ENCODE measurements around the gene CCL27.
A peak's percentile ranks its signal among the peaks of the same experiment; 100 is the strongest.

Gene CCL27

DNA sequence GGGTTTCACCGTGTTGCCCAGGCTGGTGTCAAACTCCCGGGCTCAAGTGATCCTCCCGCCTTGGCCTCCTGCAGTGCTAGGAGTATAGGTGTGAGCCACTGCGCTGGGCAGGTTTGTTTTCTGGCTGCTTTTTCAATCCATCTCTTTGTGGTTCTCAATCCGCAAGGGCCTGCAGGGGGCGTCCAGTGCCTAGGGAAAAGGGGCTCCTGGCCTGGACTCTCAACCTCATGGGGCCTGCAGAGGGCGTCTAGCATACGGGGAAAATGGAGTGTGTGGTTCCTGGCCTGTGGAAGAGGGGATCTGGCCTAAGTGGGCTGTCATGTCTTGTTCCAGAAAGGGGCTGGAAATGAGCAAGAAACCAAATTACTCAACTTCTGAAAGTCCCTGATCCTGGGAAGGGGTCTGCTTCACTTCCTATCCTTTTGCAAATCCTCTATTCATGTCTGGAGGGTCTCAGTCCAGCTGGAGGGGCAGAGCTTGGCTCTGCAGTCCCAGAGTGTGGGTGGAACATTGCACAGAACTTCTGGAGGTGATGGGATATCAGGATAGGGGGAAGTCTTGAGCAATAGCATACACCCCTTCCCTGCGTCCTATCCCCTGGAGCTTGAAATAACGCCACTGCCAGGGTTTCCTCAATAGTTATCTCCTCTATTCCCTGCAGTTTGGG is 12.7 kb upstream of the CCL27 start:
- H3K4me3 ChIP-seq (ENCODE audit: low read length) = no peak overlapping the region
- H3K9ac ChIP-seq (ENCODE audit: low read depth, low read length) = no peak overlapping the region
- no peaks in the 10 kb centered on the region for H3K27me3 ChIP-seq (ENCODE audit: control insufficient read depth, insufficient read depth, low read length)
- no peak overlapping the region for H3K4me2 ChIP-seq (ENCODE audit: low read length)
- no peaks in the 10 kb centered on the region for H3K9me3 ChIP-seq (replicated peaks; ENCODE audit: low read length)
- H3K36me3 ChIP-seq (ENCODE audit: insufficient read depth, low read length) = no peaks in the 10 kb centered on the region
- H3K4me1 ChIP-seq (ENCODE audit: control insufficient read depth, insufficient read depth, low read length) = no peaks in the 10 kb centered on the region

DNA sequence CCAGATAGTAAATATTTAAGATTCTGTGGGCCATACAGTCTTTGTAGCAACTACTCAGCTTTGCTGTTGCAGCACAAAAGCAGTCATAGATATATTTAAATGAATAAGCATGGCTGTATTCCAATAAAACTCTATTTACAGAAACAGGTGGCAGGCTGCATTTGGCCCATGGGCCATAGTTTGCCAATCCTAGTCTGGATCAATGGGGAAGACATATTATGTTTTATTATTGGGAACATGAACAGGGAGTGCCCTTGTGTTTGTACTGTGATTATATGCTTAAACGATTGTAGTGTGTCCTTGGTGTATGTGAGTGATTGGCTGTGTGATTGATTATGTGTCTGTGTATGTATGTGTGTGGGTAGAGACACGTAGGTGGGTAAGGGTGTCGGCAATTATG is 12.0 kb upstream of the CCL27 start:
- Histone ChIP-seq H3K9me3 (replicated peaks; ENCODE audit: low read length) (no peaks in the 10 kb centered on the region), H3K4me2 (ENCODE audit: low read length) (no peak overlapping the region), H3K4me3 (ENCODE audit: low read length) (no peak overlapping the region), H3K4me1 (ENCODE audit: control insufficient read depth, insufficient read depth, low read length) (no peaks in the 10 kb centered on the region), H3K27me3 (ENCODE audit: control insufficient read depth, insufficient read depth, low read length) (no peaks in the 10 kb centered on the region), H3K36me3 (ENCODE audit: insufficient read depth, low read length) (peaks cover 3% of the 10 kb centered on the region), H3K9ac (ENCODE audit: low read depth, low read length) (no peak overlapping the region)

DNA sequence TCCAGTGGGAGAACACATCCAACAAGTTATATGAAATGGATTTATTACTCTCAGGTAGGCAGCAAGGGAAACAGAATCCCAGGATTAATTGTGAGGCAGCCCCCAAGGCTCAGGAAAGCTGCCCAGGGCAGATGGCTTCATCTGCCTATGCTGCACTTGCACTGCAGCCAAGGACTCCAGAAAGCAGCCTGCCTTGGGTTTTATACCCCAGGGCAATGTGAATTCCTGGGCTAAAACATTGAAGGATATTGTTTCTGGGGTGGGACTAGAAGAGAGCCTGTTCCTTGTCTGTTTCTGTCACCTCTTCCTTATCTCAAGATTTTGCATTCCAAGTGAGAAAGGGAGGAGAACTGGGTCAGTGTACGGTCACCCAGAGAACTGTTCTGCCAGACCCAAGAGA is 8.8 kb upstream of the CCL27 start:
- H3K9me3 ChIP-seq (replicated peaks; ENCODE audit: low read length) = no peaks in the 10 kb centered on the region
- H3K4me1 ChIP-seq (ENCODE audit: control insufficient read depth, insufficient read depth, low read length) = no peaks in the 10 kb centered on the region
- no peak overlapping the region for H3K4me3 ChIP-seq (ENCODE audit: low read length)
- no peaks in the 10 kb centered on the region for H3K27me3 ChIP-seq (ENCODE audit: control insufficient read depth, insufficient read depth, low read length)
- H3K9ac ChIP-seq (ENCODE audit: low read depth, low read length) = no peak overlapping the region
- no peak overlapping the region for H3K4me2 ChIP-seq (ENCODE audit: low read length)
- H3K36me3 ChIP-seq (ENCODE audit: insufficient read depth, low read length) = peaks cover 11% of the 10 kb centered on the region

DNA sequence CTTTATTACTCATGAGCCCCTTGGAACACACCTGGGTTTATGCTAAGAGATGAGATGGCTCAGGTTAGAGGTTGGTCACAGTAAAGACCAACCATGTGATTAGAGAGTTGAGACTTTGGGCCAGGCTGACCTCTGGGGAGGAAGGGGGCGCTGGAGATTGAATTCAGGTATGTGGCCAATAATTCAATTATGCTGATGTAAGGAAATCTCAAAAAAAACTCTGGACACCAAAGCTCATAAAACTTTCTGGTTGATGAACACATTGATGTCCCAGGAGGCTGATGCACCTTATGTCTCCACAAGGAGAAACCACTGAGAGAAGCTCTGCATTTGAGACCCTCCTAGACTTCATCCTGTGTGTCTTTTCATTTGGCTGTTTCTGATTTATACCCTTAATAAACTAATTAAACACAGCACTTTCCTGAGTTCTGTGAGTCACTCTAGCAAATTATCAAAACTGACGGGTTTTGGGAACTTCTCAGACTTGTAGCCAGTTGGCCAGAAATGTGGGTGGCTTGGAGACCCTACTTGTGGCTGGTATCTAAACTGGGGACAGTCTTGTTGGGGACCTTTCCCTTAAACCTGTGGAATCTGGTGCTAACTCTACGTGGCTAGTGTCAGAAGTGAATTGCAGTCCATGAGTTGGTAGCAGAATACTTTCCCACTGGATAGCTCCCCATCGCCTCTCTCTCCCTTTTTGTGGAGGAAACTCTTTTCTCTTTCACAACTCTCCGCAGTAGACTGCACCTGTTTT is 7.5 kb upstream of the CCL27 start:
- peaks cover 11% of the 10 kb centered on the region for H3K36me3 ChIP-seq (ENCODE audit: insufficient read depth, low read length)
- no peak overlapping the region for H3K4me2 ChIP-seq (ENCODE audit: low read length)
- no peak overlapping the region for H3K4me3 ChIP-seq (ENCODE audit: low read length)
- H3K4me1 ChIP-seq (ENCODE audit: control insufficient read depth, insufficient read depth, low read length) = no peaks in the 10 kb centered on the region
- H3K27me3 ChIP-seq (ENCODE audit: control insufficient read depth, insufficient read depth, low read length) = no peaks in the 10 kb centered on the region
- H3K9me3 ChIP-seq (replicated peaks; ENCODE audit: low read length) = no peaks in the 10 kb centered on the region
- H3K9ac ChIP-seq (ENCODE audit: low read depth, low read length) = no peak overlapping the region

DNA sequence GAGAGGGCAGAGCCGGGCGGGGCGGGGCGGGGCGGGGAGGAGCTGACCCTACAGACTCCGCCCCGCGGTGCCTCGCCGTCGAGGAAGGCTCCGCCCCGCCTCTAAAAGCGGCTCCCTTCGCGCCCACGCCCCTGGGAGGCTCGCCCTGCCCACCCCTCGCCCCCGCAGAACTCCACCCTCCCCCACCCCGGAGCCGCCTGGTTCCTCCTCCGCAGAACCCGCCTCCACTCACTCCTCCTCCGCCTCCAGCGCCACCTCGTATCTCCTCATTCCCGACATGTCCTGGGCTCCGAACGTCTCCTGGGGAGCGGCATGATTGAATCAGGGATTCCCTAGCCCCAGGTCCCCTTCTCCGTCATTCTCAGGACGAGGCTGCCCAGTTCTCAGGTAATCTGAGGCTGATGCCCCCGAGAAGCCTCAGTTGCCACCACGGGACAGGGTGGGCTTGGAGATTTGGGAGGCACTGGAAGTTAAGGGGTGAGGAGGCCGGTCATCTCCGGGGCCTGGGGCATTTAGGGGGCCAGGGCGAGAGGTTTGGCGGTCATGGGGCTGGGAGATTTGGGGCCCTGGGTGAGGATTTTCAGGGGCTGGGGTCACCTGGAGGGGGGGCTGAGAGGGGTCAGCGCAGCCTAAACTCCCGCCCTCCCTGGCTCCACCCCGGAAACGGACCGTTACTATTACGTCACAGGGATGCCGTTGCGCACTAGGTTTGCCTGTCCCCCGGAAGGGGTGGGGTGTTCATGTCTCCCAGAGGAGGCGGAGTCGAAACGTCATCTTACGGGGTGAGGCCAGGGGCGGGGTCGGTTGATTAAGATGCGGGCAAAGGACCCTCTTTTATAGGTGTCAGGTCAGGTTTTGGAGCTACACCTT is 3.2 kb upstream of the CCL27 start:
- Histone ChIP-seq H3K9me3 (replicated peaks; ENCODE audit: low read length) (no peaks in the 10 kb centered on the region), H3K36me3 (ENCODE audit: insufficient read depth, low read length) (peaks cover 11% of the 10 kb centered on the region), H3K4me1 (ENCODE audit: control insufficient read depth, insufficient read depth, low read length) (peaks cover 6% of the 10 kb centered on the region), H3K4me2 (ENCODE audit: low read length) (peak overlapping the region; percentile 95), H3K9ac (ENCODE audit: low read depth, low read length) (peak overlapping the region; percentile 94), H3K27me3 (ENCODE audit: control insufficient read depth, insufficient read depth, low read length) (no peaks in the 10 kb centered on the region), H3K4me3 (ENCODE audit: low read length) (peak overlapping the region; percentile 86)

DNA sequence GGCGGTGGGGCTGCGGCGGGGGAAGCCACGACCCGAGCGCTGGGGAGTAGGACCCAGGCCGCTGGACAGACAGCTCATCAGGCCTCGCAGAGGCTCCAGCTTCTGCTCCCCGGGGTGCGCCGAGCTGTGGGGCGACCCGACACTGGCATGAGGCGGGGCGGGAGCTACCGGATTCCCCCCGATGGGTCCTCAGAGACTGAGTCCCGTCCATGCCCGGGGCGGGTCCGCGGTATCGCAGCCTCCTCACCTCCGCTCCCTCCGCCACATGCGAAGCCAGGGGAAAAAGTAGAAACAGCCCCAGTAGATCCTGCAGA is 2.6 kb upstream of the CCL27 start:
- Histone ChIP-seq H3K9ac (ENCODE audit: low read depth, low read length) (peak overlapping the region; percentile 85), H3K4me3 (ENCODE audit: low read length) (peak overlapping the region; percentile 79), H3K36me3 (ENCODE audit: insufficient read depth, low read length) (peaks cover 11% of the 10 kb centered on the region), H3K4me2 (ENCODE audit: low read length) (peak overlapping the region; percentile 95), H3K27me3 (ENCODE audit: control insufficient read depth, insufficient read depth, low read length) (no peaks in the 10 kb centered on the region), H3K9me3 (replicated peaks; ENCODE audit: low read length) (no peaks in the 10 kb centered on the region), H3K4me1 (ENCODE audit: control insufficient read depth, insufficient read depth, low read length) (peaks cover 6% of the 10 kb centered on the region)

DNA sequence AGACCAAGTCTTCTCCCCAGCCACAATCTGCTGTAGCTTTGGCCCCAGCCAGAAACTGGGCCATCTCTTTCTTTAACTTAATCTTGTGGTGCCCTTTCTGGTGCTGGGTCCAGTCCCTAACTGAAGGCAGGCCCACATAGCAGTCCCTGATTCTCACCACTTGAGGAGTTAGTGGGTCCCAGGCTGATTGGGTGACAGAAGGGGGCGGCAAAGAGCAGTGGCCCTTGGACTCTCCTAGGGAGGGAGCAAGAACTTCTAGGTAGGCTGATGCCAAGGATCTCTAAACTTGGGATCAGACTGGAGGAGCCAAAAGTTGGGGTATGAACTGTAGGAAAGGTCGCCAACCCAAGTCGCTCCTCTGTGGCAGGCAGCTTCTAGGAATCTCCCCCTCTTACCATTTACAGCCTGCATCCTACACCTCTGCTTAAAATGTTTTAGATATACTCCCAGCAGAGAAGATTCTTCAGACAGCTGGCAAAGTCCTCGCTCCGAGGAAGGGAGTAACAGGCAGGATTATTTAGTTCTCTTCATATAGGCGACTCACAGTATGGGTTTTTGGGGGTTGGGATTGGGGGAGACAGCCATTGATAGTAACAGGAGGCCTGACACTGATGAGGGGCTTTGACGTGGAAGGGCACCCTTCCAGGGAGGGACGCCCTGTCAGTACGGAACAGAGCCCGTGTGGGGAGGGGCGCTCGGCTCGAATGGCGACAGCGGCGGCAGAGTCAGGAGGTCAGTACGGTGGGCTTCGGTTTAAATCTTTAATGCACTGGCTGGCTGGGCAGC is 2.0 kb upstream of the CCL27 start:
- Histone ChIP-seq H3K9ac (ENCODE audit: low read depth, low read length) (peak overlapping the region; percentile 85), H3K4me3 (ENCODE audit: low read length) (peak overlapping the region; percentile 79), H3K4me1 (ENCODE audit: control insufficient read depth, insufficient read depth, low read length) (peaks cover 6% of the 10 kb centered on the region), H3K36me3 (ENCODE audit: insufficient read depth, low read length) (peaks cover 8% of the 10 kb centered on the region), H3K4me2 (ENCODE audit: low read length) (peak overlapping the region; percentile 95), H3K9me3 (replicated peaks; ENCODE audit: low read length) (no peaks in the 10 kb centered on the region), H3K27me3 (ENCODE audit: control insufficient read depth, insufficient read depth, low read length) (no peaks in the 10 kb centered on the region)

DNA sequence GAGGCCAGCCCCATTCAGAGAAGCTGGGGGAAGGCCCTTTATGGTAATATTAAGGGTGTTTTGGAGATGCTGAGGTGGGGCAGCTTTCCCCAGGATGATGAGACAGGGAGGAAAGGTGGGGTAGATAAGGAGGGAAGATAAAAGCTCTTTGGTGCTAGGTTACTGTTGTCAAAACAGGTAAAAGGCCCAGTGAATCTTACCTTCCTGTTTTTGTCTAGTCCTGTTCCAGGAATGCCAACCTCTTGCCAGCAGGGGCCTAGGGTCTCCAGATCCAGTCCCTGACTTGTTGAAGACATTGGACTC is 797 bp upstream of the CCL27 start:
- no peak overlapping the region for H3K4me3 ChIP-seq (ENCODE audit: low read length)
- no peaks in the 10 kb centered on the region for H3K27me3 ChIP-seq (ENCODE audit: control insufficient read depth, insufficient read depth, low read length)
- no peaks in the 10 kb centered on the region for H3K9me3 ChIP-seq (replicated peaks; ENCODE audit: low read length)
- peaks cover 6% of the 10 kb centered on the region for H3K4me1 ChIP-seq (ENCODE audit: control insufficient read depth, insufficient read depth, low read length)
- peaks cover 3% of the 10 kb centered on the region for H3K36me3 ChIP-seq (ENCODE audit: insufficient read depth, low read length)
- no peak overlapping the region for H3K9ac ChIP-seq (ENCODE audit: low read depth, low read length)
- no peak overlapping the region for H3K4me2 ChIP-seq (ENCODE audit: low read length)

DNA sequence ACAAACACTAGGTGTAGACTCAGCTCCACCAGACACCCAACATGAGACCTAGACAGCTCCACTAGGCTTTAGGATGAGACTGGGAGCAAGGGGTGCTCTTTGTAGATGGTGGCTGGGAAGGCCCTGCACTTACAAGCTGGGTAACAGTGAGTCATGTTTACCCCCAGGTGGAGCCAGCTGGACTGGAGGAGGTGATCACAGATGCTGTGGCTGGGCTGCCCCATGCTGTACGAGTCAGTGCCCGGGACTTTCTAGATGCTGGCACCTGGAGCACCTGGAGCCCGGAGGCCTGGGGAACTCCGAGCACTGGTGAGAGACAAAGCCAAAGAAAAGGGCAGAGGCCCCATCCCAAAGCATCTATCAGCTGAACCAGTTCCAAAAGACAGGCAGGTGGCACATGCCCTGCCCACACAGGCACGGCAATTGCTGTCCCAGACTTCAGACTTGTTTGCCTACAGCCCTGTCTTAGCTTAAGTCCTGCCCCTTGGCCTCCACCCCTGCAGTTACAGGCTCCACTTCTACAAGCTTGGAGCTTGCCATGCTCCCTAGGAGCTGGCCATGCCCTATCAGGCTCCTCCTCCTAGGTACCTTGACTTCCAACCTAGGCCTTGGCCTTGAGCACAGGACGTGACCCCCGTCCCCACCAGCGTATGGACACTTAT is 2.7 kb downstream of the CCL27 start:
- H3K36me3 ChIP-seq (ENCODE audit: insufficient read depth, low read length) = no peaks in the 10 kb centered on the region
- H3K4me3 ChIP-seq (ENCODE audit: low read length) = no peak overlapping the region
- no peaks in the 10 kb centered on the region for H3K27me3 ChIP-seq (ENCODE audit: control insufficient read depth, insufficient read depth, low read length)
- H3K4me1 ChIP-seq (ENCODE audit: control insufficient read depth, insufficient read depth, low read length) = peaks cover 6% of the 10 kb centered on the region
- no peaks in the 10 kb centered on the region for H3K9me3 ChIP-seq (replicated peaks; ENCODE audit: low read length)
- H3K9ac ChIP-seq (ENCODE audit: low read depth, low read length) = no peak overlapping the region
- no peak overlapping the region for H3K4me2 ChIP-seq (ENCODE audit: low read length)

DNA sequence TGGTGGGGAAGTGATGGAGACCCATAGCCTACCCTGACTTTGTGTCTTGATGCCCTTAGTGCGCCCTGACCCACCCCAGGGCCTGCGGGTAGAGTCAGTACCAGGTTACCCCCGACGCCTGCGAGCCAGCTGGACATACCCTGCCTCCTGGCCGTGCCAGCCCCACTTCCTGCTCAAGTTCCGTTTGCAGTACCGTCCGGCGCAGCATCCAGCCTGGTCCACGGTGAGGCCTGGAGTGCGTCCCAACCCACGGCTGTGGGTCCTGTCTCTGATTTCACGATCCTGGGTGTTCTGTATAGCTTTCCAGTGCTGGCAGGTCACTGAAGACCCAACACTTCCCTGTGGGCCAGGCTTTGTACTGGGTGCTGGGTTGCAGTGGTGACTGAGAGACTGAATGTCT is 4.0 kb downstream of the CCL27 start:
- no peaks in the 10 kb centered on the region for H3K27me3 ChIP-seq (ENCODE audit: control insufficient read depth, insufficient read depth, low read length)
- no peak overlapping the region for H3K9ac ChIP-seq (ENCODE audit: low read depth, low read length)
- H3K4me2 ChIP-seq (ENCODE audit: low read length) = no peak overlapping the region

DNA sequence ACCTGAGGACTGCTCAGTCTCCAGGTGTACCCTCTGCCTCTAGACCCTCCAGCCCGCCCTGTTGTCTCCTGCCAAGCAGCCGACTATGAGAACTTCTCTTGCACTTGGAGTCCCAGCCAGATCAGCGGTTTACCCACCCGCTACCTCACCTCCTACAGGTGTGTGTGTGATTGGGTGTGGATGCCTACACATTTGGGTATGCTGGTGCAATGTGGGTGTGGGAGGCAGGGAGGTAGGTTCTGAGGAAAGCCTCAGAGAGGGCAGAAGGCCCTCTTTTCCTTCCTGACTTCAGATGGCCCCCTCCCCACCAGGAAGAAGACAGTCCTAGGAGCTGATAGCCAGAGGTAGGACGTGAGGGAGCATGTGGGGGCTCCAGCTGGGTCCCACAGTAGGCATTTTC is 5.5 kb downstream of the CCL27 start:
- Histone ChIP-seq H3K9me3 (replicated peaks; ENCODE audit: low read length) (no peaks in the 10 kb centered on the region), H3K4me1 (ENCODE audit: control insufficient read depth, insufficient read depth, low read length) (peaks cover 29% of the 10 kb centered on the region), H3K27me3 (ENCODE audit: control insufficient read depth, insufficient read depth, low read length) (no peaks in the 10 kb centered on the region), H3K9ac (ENCODE audit: low read depth, low read length) (no peak overlapping the region), H3K4me3 (ENCODE audit: low read length) (no peak overlapping the region), H3K4me2 (ENCODE audit: low read length) (no peak overlapping the region), H3K36me3 (ENCODE audit: insufficient read depth, low read length) (no peaks in the 10 kb centered on the region)

More for the DNA sequence above, 4.0 kb downstream of the CCL27 start:
- no peaks in the 10 kb centered on the region for H3K36me3 ChIP-seq (ENCODE audit: insufficient read depth, low read length)
- H3K4me1 ChIP-seq (ENCODE audit: control insufficient read depth, insufficient read depth, low read length) = peaks cover 15% of the 10 kb centered on the region
- H3K4me3 ChIP-seq (ENCODE audit: low read length) = no peak overlapping the region
- no peaks in the 10 kb centered on the region for H3K9me3 ChIP-seq (replicated peaks; ENCODE audit: low read length)
